Putamen (tissue), 1 donor: Measurements from ENCODE around the gene MOCOS.

Experiments
- DNase-seq: peaks from one replicate; pipeline ENCODE4 v3.0.0-alpha.2; 2016; ENCODE audit warnings: low spot score

The MOCOS gene

DNA sequence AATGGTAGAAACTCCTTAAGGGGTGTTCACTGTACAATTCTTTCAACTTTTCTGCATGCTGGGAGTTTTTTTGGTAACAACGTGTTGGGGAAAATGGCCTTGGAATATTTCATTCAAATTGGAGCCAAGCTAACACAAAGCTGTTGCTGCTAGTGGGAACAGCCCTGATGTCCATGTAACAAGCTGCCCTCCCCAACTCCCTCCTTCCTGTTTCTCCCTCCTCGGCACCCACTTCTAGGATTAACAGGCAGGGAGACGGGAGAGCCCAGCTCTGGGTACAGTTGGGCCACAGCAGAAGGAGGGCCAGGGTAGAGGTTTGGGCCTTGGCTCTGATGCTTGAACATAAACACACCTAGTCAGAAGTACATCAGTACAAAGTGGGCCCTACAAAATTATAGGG, 9.4 kb upstream of the MOCOS start:
- DNase-seq, result no peak

DNA sequence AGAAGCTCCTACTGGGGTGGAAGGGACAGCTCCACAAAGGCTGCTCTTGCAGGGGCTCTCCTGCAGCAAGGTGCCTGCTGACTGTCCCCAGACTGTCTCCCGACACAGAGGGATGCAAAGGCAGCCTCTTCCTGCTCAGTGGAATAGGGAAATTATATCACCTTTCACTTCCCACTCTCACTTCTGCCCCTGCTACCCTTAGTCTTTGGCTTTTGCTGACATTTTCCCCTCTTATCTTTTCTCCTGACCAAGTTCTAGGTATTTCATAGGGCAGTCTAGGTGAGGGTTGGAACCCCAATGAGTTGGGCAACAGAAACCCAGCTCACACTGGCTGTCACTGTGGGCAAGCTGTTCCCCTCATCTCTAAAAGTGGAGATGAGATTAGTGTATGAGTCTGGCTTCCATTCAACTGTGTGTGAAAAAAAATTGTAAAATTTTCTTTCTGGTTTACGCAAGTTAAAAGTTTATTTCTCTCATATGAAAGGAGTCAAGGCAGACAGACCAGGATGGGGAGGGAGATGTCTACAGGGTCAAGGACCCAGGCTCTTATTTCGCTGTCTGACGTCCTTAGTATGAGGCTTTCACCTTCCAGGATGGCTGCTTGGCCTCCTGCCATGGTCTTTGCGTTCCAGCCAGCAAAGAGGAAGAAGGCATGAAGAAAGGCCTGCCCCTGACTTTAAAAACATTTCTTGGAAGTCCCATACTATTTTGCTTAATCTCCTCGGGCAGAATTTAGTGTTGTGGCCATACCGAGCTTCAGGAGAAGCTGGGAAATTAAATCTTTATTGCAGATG, 7.5 kb upstream of the MOCOS start:
- no peak for DNase-seq

DNA sequence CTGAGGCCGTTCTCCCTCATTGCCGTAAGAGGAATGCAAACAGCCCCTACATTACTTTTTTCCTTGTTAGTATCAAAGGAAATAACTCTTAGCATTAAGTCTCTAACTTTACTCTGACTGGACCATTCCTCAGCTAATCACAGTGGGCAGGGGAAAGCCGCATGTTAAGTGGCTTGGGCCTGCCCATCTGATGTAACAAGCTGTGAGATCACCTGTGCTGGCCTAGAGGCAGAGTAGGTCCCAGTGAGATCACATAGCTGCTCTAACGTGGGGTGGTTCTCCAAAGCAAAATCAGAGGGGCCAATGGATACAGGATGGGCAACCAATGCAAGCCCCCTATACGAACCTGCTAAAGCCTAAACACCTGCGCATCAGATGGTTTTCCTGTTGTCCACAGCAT, 5.9 kb upstream of the MOCOS start:
- no peak for DNase-seq

DNA sequence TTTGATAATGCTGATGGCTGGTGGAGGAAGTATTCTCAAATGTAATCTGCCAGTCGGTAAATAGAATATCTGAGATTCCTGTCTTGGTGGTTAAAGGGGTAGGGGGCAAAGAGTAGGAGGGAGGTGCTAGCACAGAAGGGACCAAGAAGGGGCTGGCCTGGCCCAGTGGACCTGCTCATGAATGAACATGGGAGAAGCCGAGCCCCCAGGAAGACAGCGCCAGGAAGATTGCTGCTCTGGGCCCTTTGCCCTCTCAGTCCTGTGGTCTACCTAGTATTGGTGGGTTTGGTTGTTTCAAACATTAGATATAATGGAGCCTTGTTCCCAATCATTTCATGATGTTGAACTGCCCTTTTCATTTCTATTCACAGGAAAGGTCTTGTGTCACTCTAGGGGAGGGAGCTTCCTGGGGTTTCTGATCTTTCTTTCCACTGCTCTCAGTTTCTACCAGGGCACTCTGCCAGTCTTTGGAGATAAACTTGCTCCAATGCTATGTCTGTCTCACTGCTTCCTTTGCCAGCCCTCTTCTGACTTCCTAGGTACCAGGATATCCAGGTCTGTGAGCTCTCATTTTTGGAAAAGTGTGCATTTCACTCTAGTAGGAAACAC, 5.3 kb upstream of the MOCOS start:
- no peak for DNase-seq

DNA sequence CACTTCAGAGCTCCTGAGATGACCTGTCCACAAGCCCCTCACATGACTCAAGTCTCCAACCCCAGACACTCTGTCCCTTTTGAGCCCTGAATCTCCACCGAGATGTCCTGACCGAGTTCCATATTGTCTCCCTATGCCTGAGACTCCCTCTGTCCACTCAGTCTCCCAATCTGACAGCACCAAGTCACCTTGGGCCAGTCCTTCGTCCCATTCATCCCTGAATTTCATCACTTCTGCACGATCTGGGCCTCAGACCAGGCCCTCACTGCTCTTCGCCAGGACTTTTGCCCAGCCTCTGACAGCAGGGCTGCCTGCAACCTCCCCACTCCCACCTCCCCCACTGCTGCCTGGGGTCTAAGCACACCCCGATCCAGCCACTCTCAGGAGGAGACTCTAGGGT, 4.3 kb upstream of the MOCOS start:
- no peak for DNase-seq

DNA sequence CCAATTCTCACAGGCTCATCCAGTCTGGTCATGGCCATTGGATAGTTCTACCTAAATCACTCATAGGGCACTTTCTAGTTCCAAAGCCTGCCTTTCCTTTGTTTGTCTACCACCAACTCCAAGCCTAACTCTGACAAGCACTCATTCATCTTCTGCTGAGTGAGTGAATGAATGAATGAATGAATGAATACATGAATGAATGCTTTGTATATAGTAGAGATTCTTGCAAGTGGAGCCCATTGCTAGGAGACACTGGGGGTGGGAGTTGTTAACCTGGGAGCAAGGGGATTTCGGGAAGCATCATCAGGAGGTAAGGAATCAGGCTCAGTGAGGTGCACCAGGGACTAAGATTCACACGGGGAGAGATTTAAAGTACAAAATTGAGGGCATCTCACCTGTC, 3.3 kb upstream of the MOCOS start:
- DNase-seq, result no peak

DNA sequence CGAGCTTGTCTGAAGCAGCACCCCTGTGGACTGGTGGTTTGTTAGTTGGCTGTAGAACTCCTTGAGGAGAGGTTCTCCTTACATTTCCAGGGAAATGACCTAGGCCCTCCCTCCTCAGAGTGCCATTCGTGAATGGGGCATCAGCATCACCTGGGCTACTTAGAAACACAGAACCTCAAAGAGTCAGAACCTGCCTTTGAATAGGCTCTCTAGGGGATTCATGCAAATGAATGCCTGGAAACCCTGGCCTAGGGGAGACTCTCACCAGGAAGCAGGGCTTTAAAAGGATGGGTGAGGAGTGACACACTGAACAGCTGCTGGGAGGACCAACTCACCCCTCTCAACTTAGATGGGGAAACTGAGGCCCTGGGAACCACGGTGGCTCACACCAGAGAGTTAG, 2.1 kb upstream of the MOCOS start:
- DNase-seq, result no peak

DNA sequence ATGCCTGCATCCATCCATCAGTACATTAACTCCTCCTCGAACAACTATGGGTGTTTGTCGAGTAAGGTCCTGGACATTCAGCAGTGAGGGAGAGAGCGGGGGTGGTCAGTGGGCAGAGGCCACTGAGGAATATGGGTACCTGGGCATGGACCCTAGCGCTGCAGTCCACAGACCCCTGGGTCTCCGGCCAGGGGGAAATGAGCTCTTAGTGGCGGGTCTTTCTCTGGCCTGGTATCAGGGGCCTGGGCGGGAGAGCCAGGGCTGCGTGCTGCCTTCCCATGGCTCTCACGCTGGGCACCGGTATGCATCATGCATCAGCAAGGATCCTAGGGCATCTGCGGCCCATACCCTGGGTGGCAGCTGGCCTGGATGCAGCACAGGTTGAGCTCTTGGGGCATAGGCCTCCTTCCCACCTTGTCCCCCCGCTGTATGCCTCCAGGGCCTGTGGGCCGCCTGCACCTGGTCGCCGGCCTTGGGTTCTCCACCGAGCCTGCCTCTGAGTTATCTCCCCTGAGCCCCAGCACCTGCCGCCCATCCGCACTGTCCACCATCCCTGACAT, 1.3 kb upstream of the MOCOS start:
- DNase-seq, result no peak

DNA sequence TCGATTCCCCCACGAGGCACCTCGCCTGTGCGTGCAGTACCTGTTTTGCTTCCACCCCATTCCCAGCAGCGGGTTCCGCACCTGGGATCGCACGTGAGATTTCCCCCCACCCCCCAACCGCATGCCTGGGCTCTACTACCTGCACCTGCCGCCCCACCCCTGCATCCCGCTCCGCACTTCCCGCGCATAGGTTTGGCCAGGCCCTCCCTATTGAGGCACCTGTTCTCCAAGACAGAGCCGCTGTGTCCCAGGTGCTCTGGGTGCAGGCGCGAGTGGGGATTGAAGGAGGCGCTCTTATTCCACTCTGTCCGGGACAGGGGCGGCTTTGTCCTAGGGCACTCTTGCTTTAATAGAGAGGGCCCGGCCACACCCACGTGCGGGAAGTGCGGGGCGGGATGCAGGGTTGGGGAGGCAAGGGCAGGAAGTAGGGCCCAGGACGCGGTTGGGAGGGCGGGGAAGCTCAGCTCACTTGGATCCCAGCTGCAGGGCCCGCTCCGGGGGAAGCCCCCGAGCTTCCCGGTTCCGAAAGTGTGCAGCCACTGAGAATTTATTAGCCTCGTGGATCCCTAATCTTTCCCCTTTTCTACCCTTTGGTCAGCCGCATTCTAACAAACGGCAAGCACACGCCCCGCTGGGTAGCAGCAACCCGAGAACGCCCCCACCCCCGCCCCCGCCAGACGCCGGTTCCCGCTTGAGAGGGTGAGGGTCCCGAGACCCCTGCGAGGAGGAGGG, 670 bp upstream of the MOCOS start:
- no peak for DNase-seq

DNA sequence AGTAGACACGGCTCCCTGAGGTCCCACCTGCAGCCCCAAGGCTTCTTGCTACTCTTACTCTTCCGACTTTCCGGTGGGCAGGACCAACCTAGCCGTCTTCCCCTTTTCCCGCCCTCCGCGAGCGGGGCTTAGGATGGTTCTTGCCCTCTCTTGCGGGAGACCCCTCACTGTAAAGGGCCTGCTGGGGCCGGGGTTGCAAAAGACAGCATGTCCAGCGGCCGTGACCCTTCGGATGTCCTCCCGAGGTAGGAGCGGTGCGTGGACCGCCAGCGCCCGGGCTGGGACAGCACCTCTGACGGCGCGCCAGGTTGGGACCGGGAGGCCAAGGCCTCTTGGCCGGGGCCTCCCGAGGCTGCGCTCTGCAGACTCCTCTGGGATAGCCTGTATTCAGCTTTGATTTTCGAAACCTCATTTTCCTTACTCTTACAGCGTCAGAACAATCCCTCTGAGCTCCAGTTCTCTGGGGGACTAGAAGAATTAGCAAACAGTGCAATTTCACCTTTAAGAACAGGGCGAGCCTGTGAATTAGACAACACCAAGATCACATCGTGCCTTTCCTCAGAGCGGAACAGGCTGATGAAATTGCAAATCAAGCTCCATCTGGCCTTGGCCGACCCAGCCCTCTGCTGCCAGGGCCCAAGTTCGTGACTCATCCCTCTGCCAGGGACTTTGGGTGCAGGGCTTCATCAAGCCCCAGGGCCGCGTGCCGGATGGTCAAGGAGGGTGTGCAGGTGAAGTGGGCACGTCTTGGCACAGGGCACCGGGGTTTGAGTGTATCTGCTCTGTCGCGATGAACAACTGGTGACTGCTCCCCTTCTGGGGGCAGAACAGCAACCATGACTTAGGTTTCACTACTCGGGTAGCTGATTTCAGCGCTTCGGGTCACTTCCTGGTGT, 777 bp downstream of the MOCOS start:
- no peak for DNase-seq

DNA sequence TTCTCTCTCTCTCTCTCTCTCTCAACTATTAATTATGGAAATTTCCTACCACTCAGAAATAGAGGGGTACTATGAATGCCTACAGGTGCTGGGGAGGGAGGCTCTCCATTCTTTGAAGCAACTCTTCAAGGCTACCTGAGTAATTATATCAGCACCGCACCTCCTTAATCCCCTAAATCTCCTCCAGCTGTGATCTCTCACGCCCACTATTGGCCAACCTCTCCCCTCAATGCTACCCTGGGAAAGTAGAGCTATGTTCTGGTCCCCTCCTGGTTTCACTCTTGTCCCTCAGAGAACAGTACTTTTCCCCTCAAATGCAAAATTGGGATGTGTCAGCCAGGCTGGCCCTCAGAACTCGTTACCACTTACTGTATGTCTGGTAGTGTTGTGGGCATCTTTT, 1.6 kb downstream of the MOCOS start:
- no peak for DNase-seq

DNA sequence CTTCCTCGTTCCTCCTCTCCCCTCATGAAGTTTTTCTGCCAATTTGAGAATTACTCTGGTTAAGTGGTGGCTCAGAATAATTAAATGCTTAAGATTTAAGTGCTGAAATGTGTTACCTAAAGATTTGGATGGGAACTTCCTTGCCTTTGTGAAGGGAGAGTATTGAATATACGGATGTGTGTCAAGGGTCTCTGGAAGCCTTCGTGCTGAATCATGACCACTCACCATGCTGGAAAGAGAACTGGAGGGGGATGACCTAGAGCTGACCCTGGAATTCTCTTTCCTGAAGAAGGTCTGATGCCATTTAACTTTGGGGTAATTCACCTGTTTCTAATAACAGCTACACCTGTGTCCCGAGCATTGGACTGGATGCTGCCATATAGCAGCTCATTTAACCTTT, 2.2 kb downstream of the MOCOS start:
- DNase-seq, result no peak

DNA sequence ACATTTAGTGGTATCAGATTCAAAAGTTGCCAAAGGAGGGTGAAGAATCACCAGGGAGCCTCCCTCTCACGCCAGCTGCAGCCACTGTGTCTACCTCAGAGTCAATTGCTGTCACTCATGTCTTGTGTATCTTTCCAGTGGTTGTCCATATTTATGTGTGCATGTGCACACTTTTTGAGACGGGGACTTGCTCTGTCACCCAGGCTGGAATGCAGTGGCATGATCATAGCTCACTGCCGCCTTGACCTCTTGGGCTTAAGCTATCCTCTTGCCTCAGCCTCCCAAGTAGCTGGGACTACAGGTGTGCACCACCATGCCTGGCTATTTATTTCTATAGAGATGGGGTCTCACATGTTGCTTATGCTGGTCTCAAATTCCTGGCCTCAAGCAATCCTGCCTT, 4.0 kb downstream of the MOCOS start:
- DNase-seq, result no peak

DNA sequence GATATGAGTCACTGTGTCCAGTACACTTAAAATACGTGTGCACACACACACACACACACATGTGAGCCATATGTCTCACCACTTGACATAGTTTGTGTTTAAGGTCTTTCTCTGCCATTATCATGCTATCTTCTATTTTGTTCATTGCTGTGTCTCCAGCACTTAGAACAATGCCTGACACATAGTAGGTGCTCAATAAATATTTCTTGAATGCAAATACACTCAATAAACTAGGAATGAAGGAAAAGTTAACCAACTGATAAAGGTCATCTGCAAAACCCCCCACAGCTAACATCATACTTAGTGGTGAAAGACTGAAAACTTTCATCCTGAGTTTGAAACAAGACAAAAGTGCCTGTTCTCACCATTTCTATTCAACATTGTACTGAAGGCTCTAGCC, 4.4 kb downstream of the MOCOS start:
- no peak for DNase-seq

DNA sequence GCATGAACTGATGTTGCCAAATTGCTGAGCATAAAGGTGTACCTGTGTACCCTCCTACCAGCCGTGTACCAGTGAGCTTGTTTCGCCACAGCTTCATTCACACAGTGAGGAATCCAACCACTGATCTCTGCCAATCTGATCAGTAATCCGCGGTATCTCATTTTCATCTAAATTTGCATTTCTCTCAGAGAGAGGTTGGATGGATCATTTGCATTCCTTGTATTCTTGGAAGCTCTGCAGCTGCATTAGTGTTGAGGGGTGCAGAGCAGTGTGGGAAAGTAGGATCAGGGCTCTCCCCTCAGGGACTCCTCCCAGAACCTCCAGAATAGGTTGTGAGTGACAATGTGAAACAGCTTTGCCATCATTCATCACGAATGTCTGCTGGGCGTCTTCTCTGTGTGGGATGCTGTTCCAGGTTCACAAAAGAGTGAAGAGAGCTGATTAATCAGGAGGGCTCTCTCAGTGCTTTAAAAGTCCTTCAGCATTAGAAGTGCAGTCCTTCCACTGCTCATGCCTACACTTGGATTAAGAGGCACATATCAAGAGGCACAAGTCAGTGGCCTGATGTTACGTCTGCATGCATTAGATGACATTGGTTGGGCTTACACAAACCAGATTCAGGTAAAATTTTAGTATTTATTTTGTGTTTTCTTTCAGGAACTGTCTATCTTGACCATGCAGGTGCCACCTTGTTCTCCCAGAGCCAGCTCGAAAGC, 7.5 kb downstream of the MOCOS start:
- DNase-seq, result peak; percentile 67

DNA sequence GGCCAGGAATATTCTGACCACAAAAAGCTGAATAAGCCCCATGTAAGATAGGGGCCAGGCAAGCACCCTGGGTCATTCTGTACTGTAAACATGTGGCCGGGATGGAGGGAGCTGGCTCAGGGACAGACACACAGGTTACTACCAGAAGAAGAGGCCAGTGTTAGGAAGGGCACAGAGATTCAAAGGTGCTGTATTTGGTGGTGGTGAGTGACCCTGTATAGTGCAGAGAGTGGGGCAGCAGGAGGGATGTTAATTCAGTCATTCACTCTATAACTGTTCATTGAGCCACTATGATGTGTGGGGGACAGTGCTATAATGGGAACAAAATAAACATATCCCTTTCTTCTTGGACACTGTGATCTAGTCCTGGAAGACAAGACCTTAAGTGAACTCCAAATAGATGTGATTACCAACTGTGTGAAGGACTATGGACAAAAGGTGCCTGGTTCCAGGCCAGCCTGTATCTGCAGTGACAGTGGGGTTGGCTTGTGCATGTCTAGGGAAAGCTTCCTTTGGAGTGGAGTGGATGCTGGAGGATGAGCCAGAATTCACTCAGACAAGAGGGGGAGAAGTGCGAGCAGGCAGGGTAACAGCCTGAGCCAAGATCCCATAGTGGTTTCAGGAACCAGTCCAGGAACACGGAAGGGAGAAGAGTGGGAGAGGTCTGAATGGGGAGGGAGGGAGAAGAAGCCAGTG, 8.3 kb downstream of the MOCOS start:
- DNase-seq, result no peak

DNA sequence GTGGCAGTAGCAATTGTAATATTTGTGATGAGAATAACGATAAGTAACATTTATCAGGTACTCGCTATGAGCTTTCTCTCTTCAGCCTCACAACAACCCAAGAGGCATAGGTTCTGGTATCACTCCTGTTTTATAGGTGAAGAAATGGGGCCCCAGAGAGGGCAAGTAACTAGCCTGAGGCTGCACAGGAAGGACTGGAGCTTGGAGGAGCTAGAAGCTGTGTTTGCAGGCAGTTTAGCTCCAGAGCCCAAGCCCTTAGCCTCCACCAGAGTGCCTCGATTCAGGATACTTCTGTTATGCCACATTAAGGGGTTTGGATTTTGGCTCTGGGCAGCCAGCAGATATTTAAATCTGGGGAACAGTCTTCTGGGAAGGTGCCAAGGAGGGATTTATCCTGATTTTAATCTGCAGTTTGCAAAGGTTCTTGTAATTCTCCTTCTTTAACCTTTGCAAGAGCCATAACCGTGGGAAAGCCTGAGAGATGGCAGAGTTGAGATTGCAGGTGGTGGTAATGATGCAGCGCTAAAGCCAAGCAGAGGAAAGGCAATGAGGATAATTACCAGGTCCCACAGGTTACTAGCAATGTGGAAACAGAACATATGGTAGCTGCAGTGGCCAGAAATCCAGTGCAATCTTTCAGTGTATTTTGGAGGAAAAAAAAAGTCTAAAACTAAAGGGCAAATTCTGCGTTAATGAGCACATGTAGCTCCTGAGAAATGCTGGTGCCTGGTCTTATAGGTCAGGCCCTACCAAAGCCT, 9.1 kb downstream of the MOCOS start:
- no peak for DNase-seq

DNA sequence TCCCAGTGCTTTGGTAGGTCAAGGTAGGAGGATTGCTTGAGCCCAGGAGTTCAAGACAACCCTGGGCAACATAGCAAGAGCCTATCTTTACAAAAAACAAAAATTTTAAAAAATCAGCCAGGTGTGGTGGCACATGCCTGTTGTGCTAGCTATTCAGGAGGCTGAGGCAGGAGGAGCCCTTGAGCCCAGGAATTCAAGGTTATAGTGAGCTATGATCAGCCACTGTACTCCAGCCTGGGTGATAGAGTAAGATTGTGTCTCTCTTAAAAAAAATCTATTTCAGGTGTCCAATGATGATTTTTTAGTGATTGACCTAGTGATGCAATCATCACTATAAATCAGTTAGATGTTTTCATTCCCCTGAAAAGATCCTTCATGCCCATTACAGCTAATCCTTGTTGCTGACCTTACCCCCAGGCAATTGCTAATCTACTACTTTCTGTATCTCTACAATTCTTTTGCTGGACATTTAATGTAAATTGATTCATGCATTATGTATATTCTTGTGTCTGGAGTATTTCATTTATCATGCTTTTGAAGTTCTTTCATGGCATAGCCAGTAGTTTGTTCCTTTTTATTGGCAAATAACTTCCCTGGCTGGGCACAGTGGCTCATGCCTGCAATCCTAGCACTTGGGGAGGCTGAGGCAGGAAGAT, 10.3 kb downstream of the MOCOS start:
- DNase-seq, result no peak

DNA sequence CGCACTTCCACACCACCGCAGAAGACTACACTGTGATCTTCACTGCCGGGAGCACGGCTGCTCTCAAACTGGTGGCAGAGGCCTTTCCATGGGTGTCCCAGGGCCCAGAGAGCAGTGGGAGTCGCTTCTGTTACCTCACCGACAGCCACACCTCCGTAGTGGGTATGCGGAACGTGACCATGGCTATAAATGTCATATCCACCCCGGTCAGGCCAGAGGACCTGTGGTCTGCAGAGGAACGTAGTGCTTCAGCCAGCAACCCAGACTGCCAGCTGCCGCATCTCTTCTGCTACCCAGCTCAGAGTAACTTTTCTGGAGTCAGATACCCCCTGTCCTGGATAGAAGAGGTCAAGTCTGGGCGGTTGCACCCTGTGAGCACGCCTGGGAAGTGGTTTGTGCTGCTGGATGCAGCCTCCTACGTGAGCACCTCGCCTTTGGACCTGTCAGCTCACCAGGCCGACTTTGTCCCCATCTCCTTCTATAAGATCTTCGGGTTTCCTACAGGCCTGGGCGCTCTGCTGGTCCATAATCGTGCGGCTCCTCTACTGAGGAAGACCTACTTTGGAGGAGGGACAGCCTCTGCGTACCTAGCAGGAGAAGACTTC, 12.5 kb downstream of the MOCOS start:
- DNase-seq, result no peak
